Testis (tissue), 3 donors: Measurements from ENCODE around the gene INSR. TPM values are rescaled to one million over a fixed set of nuclear protein-coding genes. Genes with fewer than 3 reads are reported as not detected.

ENCODE experiments used
- DNase-seq: peaks from one replicate; pipeline ENCODE4 v3.0.0-alpha.2; 2019
- H3K27ac ChIP-seq, 2 donors: fragments of 200-600 bp; sonication (generic); one replicate each; pipeline ENCODE4 v1.5.1; 2019
- H3K27me3 ChIP-seq: fragments of 200-600 bp; sonication (generic); one replicate; pipeline ENCODE4 v1.5.1; 2019
- H3K36me3 ChIP-seq: fragments of 200-600 bp; sonication (generic); one replicate; pipeline ENCODE4 v1.5.1; 2017; ENCODE audit warnings: low read depth; ENCODE audit errors: missing control alignments
- H3K4me1 ChIP-seq: fragments of 200-600 bp; sonication (generic); one replicate; pipeline ENCODE4 v1.5.1; 2019
- H3K4me3 ChIP-seq, 2 donors: fragments of 200-600 bp; sonication (generic); one replicate each; pipeline ENCODE4 v1.5.1; 2017 to 2019
- H3K9me3 ChIP-seq: fragments of 200-600 bp; sonication (generic); one replicate; pipeline ENCODE4 v1.5.1; 2017
- CTCF ChIP-seq, 3 experiments: fragments of 450-650 bp in 2 of 3; fragments of 200-600 bp in 1 of 3; sonication (generic) in 1 of 3; IDR thresholded peaks; one replicate each; pipeline ENCODE4 v1.5.1; 2016 to 2019; ENCODE audit warnings: antibody characterized with exemption in 3 of 3, mild to moderate bottlenecking in 2 of 3, moderate library complexity in 1 of 3
- POLR2A ChIP-seq: fragments of 450-650 bp; IDR thresholded peaks from one replicate; pipeline ENCODE4 v1.6.1; 2017; ENCODE audit warnings: antibody characterized with exemption, mild to moderate bottlenecking, moderate library complexity
- WGBS, 2 donors: methylation state at CpG; one replicate each; pipeline ENCODE4 v1.1.5; 2018; 5-methylcytosine and 5-hydroxymethylcytosine counted together
- intact Hi-C: fragments of 100-400 bp; cut with DNase I; formaldehyde crosslinking; loops from one replicate; pipeline ENCODE4 v1.15.1; 2023; ENCODE audit warnings: low total_unique reads
- polyA plus RNA-seq: library from polyadenylated mRNA; stranded (reverse); fragments of 350-450 nt; fragmentation: Illumina TruSeq; extraction: RNeasy Lipid Tissue Mini Kit (QIAGEN cat#74804); gene quantifications from one replicate; pipeline ENCODE4 v1.2.3, GENCODE V29; 2014; ENCODE audit warnings: low read depth, low replicate concordance; ENCODE audit not compliant: insufficient read depth
- total RNA-seq, 2 donors: library from RNA; depleted of rRNA; stranded (reverse); fragments of >200 nt; gene quantifications; one replicate each; pipeline ENCODE4 v1.2.3, GENCODE V29; 2016

The INSR gene
- total and polyA plus RNA-seq, 3 donors from 2014 or later = 9.3 to 96.5 (median 85.1) TPM

GRCh38 chr19:7215176-7215575 lies 79.0 kb downstream of the INSR start:
- Histone ChIP-seq H3K4me1 (peaks cover 41% of the 10 kb centered on the region), H3K27ac (peak overlapping the region; percentile 28 to 33), H3K9me3 (no peaks in the 10 kb centered on the region), H3K4me3 (no peak overlapping the region), H3K27me3 (no peaks in the 10 kb centered on the region), H3K36me3 (no peaks in the 10 kb centered on the region)
- 39 to 56% methylated on average over 7 of the region's 7 CpGs for WGBS, 2 donors
- TF ChIP-seq CTCF (IDR thresholded peaks at IDR 0.05) = no peak
- intact Hi-C loops = no loop called here
- DNase-seq = no peak

GRCh38 chr19:7214324-7215089 lies 79.7 kb downstream of the INSR start:
- H3K27me3 ChIP-seq = no peaks in the 10 kb centered on the region
- no peak overlapping the region for H3K4me3 ChIP-seq
- no peaks in the 10 kb centered on the region for H3K36me3 ChIP-seq
- no peaks in the 10 kb centered on the region for H3K9me3 ChIP-seq
- intact Hi-C loops = no loop called here
- peaks cover 46% of the 10 kb centered on the region for H3K4me1 ChIP-seq
- no peak for TF ChIP-seq CTCF (IDR thresholded peaks at IDR 0.05)
- no peak for TF ChIP-seq POLR2A
- no peak for DNase-seq
- H3K27ac ChIP-seq = peak overlapping the region; percentile 28 to 33
- WGBS, 2 donors = 50 to 59% methylated on average over 10 of the region's 10 CpGs

- peaks cover 49% of the 10 kb centered on the region for H3K4me1 ChIP-seq
- intact Hi-C loops = no loop called here
- no peak for TF ChIP-seq POLR2A
- TF ChIP-seq CTCF (IDR thresholded peaks at IDR 0.05) = no peak
- H3K9me3 ChIP-seq = no peaks in the 10 kb centered on the region
- DNase-seq = no peak
- no peak overlapping the region for H3K4me3 ChIP-seq
- peak overlapping the region in 1 of 2 donors; percentile 38 for H3K27ac ChIP-seq
- no peaks in the 10 kb centered on the region for H3K27me3 ChIP-seq
- no peaks in the 10 kb centered on the region for H3K36me3 ChIP-seq
- WGBS, 2 donors = 70 to 71% methylated on average over 14 of the region's 14 CpGs
Observed at GRCh38 chr19:7213628-7214323, 80.4 kb downstream of the INSR start.

- DNase-seq = peak; percentile 94
- intact Hi-C loops = no loop called here
- H3K4me1 ChIP-seq = peaks cover 57% of the 10 kb centered on the region
Observed at GRCh38 chr19:7211191-7211951, 82.8 kb downstream of the INSR start.

More at GRCh38 chr19:7211191-7211951, 82.8 kb downstream of the INSR start:
- no peaks in the 10 kb centered on the region for H3K9me3 ChIP-seq
- no peaks in the 10 kb centered on the region for H3K27me3 ChIP-seq
- no peaks in the 10 kb centered on the region for H3K36me3 ChIP-seq
- TF ChIP-seq CTCF (IDR thresholded peaks at IDR 0.05) (no peak), POLR2A (no peak)
- H3K27ac ChIP-seq = peak overlapping the region; percentile 71 to 79
- 37 to 53% methylated on average over 21 of the region's 21 CpGs for WGBS, 2 donors
- H3K4me3 ChIP-seq = no peak overlapping the region
